ENCODE results near the gene CD96. TPM values are rescaled to one million over a fixed set of nuclear protein-coding genes. Genes with fewer than 3 reads are reported as not detected.

CD96 gene
- total RNA-seq, 6 experiments from 2014 or later: 0.31 to 1.3 (median 0.79) TPM

DNA sequence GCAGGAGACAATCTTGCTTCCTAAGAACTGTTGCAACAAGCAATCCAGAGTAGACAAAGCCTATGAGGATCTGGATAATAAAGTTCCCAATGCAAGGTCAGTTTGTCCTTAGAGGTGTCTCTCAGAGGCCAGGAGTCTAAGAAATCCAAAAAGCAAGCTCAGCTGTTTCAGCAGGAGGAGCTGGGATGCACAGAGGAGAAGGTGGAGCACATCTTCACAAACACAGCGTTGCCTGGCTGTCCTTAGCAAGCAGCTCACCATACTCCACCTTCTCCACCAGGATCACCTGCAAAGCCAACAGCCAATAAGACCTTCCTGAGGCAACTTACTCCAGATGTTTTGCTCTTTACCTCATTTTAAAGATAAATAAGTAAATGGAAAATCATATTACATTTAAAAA is 52.8 kb downstream of the CD96 start:
- WGBS (ENCODE audit: insufficient coverage, low coverage, low lambda C conversion rate, missing lambda C conversion rate): no CpG with 5 or more reads among the region's 1 CpG
- H3K4me1 ChIP-seq: no peaks in the 10 kb centered on the region
- TF ChIP-seq CTCF (IDR thresholded peaks at IDR 0.05): no peak
- no peak for TF ChIP-seq POLR2A (IDR thresholded peaks at IDR 0.05)
- DNase-seq: no peak
- no peaks in the 10 kb centered on the region for H3K36me3 ChIP-seq
- H3K27me3 ChIP-seq: no peaks in the 10 kb centered on the region
- no peak overlapping the region for H3K4me3 ChIP-seq
- no peaks in the 10 kb centered on the region for H3K9me3 ChIP-seq
- intact Hi-C loops (cut with DNase I): no loop called here
- ATAC-seq: no peak
- H3K27ac ChIP-seq: no peak overlapping the region

- Histone ChIP-seq H3K36me3 (no peaks in the 10 kb centered on the region), H3K4me1 (no peaks in the 10 kb centered on the region), H3K4me3 (no peak within 1 kb of the TSS), H3K27me3 (no peaks in the 10 kb centered on the region), H3K27ac (no peak within 1 kb of the TSS), H3K9me3 (no peaks in the 10 kb centered on the region)
- ATAC-seq (no peak), DNase-seq (no peak)
- TF ChIP-seq POLR2A (IDR thresholded peaks at IDR 0.05): no peak
- TF ChIP-seq CTCF (IDR thresholded peaks at IDR 0.05): no peak
- WGBS (ENCODE audit: insufficient coverage, low coverage, low lambda C conversion rate, missing lambda C conversion rate): 81% methylated on average over 2 of the region's 2 CpGs
- intact Hi-C loops (cut with DNase I): no loop called here
Observed at GRCh38 chr3:111595232-111595631, 53.2 kb downstream of the CD96 start, which contains the start of gene ZBED2. ZBED2 (minus strand) TSS chr3:111595346; CDS start chr3:111594201, 1,145 bp downstream.

DNA sequence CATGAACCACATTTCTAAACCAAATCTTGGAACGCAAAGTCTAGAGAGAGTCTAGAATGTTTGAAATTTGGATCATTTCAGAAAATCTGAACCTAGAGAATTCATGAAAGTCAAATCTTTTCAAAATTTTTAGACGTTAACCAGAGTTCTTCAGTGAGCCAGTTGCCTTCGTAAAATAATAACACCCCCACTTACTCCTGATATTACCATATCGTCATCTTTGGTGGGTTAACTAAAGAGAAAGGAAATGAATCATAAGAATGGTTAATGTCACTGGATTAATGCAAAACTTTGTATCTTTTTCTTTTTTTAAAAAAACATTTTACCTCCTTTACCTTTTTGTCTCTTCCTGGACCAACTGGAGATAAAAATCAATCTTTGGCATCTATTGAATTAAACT is 54.3 kb downstream of the CD96 start:
- Histone ChIP-seq H3K27ac (no peak overlapping the region), H3K27me3 (no peaks in the 10 kb centered on the region), H3K9me3 (no peaks in the 10 kb centered on the region), H3K4me1 (no peaks in the 10 kb centered on the region), H3K4me3 (no peak overlapping the region), H3K36me3 (no peaks in the 10 kb centered on the region)
- DNase-seq: no peak
- TF ChIP-seq POLR2A (IDR thresholded peaks at IDR 0.05) (no peak), CTCF (IDR thresholded peaks at IDR 0.05) (no peak)
- 58% methylated on average over 4 of the region's 4 CpGs for WGBS (ENCODE audit: insufficient coverage, low coverage, low lambda C conversion rate, missing lambda C conversion rate)
- ATAC-seq: no peak
- intact Hi-C loops (cut with DNase I): no loop called here

- DNase-seq (no peak), ATAC-seq (no peak)
- intact Hi-C loops (cut with DNase I): no loop called here
Observed at GRCh38 chr3:111598139-111598538, 56.1 kb downstream of the CD96 start.

More at GRCh38 chr3:111598139-111598538, 56.1 kb downstream of the CD96 start:
- H3K4me3 ChIP-seq: no peak overlapping the region
- no peaks in the 10 kb centered on the region for H3K9me3 ChIP-seq
- TF ChIP-seq POLR2A (IDR thresholded peaks at IDR 0.05): no peak
- TF ChIP-seq CTCF (IDR thresholded peaks at IDR 0.05): no peak
- H3K27me3 ChIP-seq: no peaks in the 10 kb centered on the region
- no peaks in the 10 kb centered on the region for H3K4me1 ChIP-seq
- WGBS (ENCODE audit: insufficient coverage, low coverage, low lambda C conversion rate, missing lambda C conversion rate): 19% methylated on average over 1 of the region's 1 CpG
- no peaks in the 10 kb centered on the region for H3K36me3 ChIP-seq
- no peak overlapping the region for H3K27ac ChIP-seq

Measured in right lobe of liver (tissue), 6 donors.